ENCODE measurements around the gene OR6Q1. TPM values are rescaled to one million over a fixed set of nuclear protein-coding genes. Genes with fewer than 3 reads are reported as not detected.

Gene OR6Q1
- total RNA-seq, 1 experiment from 2014 or later = not detected

- no peak for TF ChIP-seq E2F4 (CRISPR knock-in tag; IDR thresholded peaks at IDR 0.05; ENCODE audit: borderline replicate concordance, low read depth)
- TF ChIP-seq ZMAT4 (CRISPR knock-in tag; IDR thresholded peaks at IDR 0.05) = no peak
- TF ChIP-seq SOX15 (CRISPR knock-in tag; IDR thresholded peaks at IDR 0.05) = no peak
- TF ChIP-seq AFF4 (CRISPR knock-in tag; IDR thresholded peaks at IDR 0.05; ENCODE audit: borderline replicate concordance) = no peak
- no peak for TF ChIP-seq ZNF512 (CRISPR knock-in tag; IDR thresholded peaks at IDR 0.05; ENCODE audit: borderline replicate concordance)
- no peak for TF ChIP-seq RORB (CRISPR knock-in tag; IDR thresholded peaks at IDR 0.05)
- TF ChIP-seq FOXJ3 (CRISPR knock-in tag; IDR thresholded peaks at IDR 0.05; ENCODE audit: borderline replicate concordance) = no peak
- TF ChIP-seq GRHL2 (CRISPR knock-in tag; IDR thresholded peaks at IDR 0.05; ENCODE audit: insufficient replicate concordance, severe bottlenecking) = no peak
- no peak for TF ChIP-seq NR1H2 (CRISPR knock-in tag; IDR thresholded peaks at IDR 0.05)
- no peak for TF ChIP-seq STAT6 (CRISPR knock-in tag; conservative IDR thresholded peaks at IDR 0.05; ENCODE audit: low read depth)
- no peak for TF ChIP-seq SMAD4 (CRISPR knock-in tag; IDR thresholded peaks at IDR 0.05)
- no peak for TF ChIP-seq ZNF416 (CRISPR knock-in tag; IDR thresholded peaks at IDR 0.05)
Observed at GRCh38 chr11:58034471-58034870, 3.7 kb downstream of the OR6Q1 start (continued).

GRCh38 chr11:58039589-58039988, 8.8 kb downstream of the OR6Q1 start:
- peaks cover 5% of the 10 kb centered on the region; the same call in 1 of the 2 replicates for H3K27me3 Mint-ChIP-seq (ENCODE audit: low read depth)
- ChIA-PET CTCF (interaction anchor here (1.0 kb wide), 1 partner anchor 10 kb away, joined by 3 read pairs; no protein-coding TSS in a partner anchor), POLR2A (no interaction called here)
- peaks cover 35% of the 10 kb centered on the region for H3K9me3 Mint-ChIP-seq
- ATAC-seq (no peak), DNase-seq (ENCODE audit: low spot score) (no peak)
- no peak for TF ChIP-seq RELA (CRISPR knock-in tag; IDR thresholded peaks at IDR 0.05; ENCODE audit: borderline replicate concordance)
- TF ChIP-seq PREB (CRISPR knock-in tag; IDR thresholded peaks at IDR 0.05; ENCODE audit: borderline replicate concordance) = no peak
- TF ChIP-seq JUN (CRISPR knock-in tag; IDR thresholded peaks at IDR 0.05) = no peak
- TF ChIP-seq TEAD1 (CRISPR knock-in tag; IDR thresholded peaks at IDR 0.05) = no peak
- no peak for TF ChIP-seq IRF1 (CRISPR knock-in tag; IDR thresholded peaks at IDR 0.05)
- TF ChIP-seq E2F5 (CRISPR knock-in tag; IDR thresholded peaks at IDR 0.05) = no peak
- TF ChIP-seq TEAD4 (CRISPR knock-in tag; IDR thresholded peaks at IDR 0.05) = no peak
- TF ChIP-seq HMGA2 (CRISPR knock-in tag; IDR thresholded peaks at IDR 0.05) = no peak
- TF ChIP-seq SMAD4 (CRISPR knock-in tag; IDR thresholded peaks at IDR 0.05) = no peak
- TF ChIP-seq FOXJ3 (CRISPR knock-in tag; IDR thresholded peaks at IDR 0.05; ENCODE audit: borderline replicate concordance) = no peak
- TF ChIP-seq MAX (CRISPR knock-in tag; IDR thresholded peaks at IDR 0.05) = no peak
- TF ChIP-seq PRRX2 (CRISPR knock-in tag; IDR thresholded peaks at IDR 0.05) = no peak
- no peak for TF ChIP-seq NFATC4 (CRISPR knock-in tag; IDR thresholded peaks at IDR 0.05)
- H3K4me3 Mint-ChIP-seq = no peak overlapping the region
- no peak overlapping the region for H3K27ac Mint-ChIP-seq
- H3K36me3 Mint-ChIP-seq = peaks cover 6% of the 10 kb centered on the region
- no peaks in the 10 kb centered on the region for H3K4me1 Mint-ChIP-seq

Data from WTC11 (cell line).